Erythroblast (primary cell): ENCODE data around the gene NDUFB4.

Source experiments
- GATA1 ChIP-seq: IDR thresholded peaks from 2 replicates; pipeline ENCODE4 v1.6.1; 2011; ENCODE audit warnings: low read depth, mild to moderate bottlenecking, control low read depth, low read length, moderate library complexity
- POLR2A ChIP-seq: IDR thresholded peaks from 2 replicates; pipeline ENCODE4 v1.6.1; 2011; ENCODE audit warnings: mild to moderate bottlenecking, low read length

DNA sequence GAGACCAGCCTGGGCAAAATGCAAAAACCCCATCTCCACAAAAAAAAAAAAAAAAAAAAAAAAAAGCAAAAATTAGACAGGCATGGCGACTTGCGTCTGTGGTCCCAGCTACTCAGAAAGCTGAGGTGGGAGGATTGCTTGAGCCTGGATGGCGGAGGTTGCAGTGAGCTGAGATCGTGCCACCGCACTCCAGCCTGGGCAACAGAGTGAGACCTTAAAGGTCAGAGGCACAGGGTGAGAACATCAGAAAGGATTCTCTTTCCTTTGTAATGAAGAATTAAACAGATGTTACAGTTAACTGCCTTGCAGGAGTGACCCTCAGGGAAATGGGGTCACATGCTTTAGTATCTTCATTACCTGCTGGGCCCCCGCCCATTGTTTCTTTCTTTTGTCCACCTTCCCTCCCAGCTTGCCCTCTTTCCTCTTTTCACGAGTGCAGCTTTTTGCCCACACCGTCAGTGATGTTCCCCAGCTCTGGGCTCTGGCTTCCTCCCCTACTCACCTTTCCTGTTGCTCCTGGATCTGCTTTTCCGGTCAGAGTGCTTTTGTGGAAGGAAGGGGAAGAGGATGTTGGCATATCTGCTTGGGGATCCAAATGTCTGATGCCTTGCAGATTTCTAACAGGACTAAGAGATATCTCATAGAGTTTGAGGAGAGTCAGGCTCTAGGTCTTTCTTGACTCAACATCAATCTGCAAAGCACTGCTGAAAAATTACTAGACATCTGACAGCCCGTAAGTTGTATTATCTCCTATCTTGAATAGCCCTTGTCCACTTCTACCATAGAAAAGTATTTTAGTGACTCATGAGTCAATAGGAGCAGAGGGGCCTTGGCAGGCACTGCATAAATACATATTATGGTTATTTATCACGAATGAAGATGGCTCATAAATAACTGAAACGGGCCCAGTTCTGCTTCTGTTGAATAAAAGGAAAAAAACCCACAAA lies 35.6 kb upstream of the NDUFB4 start:
- TF ChIP-seq GATA1 (no peak), POLR2A (no peak)
